Pulmonary artery endothelial cell (primary cell): ENCODE results near the gene VPS37C. TPM values are rescaled to one million over a fixed set of nuclear protein-coding genes. Genes with fewer than 3 reads are reported as not detected.
A peak's percentile ranks its signal among the peaks of the same experiment; 100 is the strongest.
"Not testable (repeated sequence)": the region's sequence is repeated elsewhere in the genome, so short reads cannot be mapped to it uniquely, and the experiment has no call there.

Source experiments
- DNase-seq: peaks from one replicate; pipeline ENCODE4 v3.0.0-alpha.2; 2011; ENCODE audit warnings: low read depth, low spot score
- total RNA-seq: library from RNA; depleted of rRNA; stranded (reverse); fragments of >200 nt; gene quantifications from 2 replicates; pipeline ENCODE4 v1.2.3, GENCODE V29; 2014

VPS37C gene
- 11.0 and 12.5 TPM in 2 replicates for total RNA-seq

DNA sequence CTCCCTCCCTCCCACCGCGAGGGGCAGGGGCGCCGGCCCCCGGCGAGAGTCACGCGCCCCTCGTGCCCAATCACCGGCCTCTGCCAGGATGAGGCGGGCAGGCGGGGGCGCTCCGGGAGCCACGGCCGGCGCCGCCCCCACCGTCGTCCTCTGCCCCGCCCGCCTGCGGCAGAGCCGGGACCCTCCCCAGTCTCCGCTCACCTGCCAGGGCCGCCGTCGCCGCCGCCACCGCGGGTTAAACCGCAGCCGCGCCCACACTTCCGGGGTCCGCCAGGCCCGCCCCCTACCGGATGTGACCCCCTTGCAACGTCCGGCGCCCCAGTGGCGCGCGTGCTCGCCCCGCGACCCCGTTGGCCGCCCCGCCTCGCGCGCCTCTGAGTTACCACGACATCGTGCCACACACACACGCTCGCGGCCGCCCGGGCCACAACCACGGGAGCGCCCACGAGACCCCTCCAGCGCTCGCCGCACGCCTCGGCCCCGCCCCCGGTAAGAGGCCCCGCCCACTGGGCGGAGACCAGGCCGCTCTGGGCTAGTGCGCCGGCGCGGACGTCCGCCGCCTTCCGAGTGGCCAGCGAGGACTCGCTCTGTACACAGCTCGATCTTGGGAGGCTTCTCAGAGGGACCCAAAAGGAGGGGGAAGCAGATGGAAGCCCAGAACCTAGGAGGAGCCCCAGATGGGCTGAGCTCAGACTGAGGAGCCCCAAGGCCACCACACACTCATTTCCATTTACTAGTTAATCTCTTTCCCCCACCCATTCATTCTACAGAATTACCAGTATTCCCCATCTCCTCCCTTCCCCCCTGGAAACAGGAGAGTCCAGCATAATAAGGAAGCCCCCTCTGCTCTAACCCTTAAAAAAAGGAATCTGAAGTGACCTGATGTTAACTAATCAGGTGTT lies at the start of gene VPS37C:
TSS of gene VPS37C (minus strand) at position 237 of the 902 bp plus-strand sequence. CDS start 22,597 bp downstream, outside the sequence.
- DNase-seq: peak; percentile 35

DNA sequence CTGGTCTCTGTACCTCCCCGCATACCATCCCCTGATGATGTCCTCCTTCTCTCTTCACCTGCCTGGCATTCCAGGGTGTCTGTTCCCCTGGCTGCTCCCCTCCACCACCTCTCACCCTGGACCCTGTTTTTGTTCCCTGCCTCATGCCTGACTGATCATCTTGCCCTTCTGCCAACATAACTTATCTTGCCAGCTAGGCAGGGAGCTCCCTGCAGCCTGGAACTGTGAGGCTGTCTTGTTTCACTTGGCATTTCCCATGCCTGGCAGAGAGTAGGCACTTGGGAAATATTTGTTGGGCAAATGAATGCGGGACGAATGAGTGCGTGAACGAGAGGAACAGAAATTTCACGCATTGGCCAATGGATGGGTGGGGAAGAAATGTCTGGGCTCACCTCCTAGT lies 49.4 kb upstream of the VPS37C start:
- not testable (repeated sequence) for DNase-seq

DNA sequence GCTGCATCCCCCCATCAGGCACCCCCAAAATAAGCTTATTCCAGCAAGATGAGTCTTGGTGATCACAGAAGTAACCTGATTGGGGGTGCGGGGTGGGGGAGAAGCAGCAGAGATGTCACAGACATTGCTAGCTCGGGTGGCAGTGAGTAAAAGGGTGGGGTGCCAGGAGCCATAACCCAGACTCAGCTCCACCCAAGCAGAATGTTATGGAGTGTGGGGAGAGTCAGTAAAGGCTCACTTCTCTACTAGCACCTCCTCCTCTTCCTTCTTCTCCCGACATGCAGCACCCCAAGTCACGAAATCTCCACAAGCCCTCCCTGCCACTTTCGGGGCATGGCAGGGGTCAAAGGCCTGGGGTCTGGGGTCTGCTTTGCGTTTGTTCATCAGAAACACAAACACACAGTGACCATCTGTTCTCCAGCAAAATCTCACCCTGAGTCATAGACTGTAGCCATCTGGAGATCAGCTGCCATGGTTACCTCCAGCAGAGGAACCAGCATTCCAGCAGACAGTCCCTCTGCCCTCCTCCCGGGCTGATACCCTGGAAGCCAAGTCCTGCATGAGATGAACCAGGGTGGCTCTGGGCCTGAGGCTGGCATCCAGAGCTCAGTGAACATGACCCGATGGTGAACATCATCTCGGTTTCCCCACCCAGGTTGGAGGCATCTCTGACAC lies 46.5 kb upstream of the VPS37C start:
- DNase-seq: not testable (repeated sequence)

DNA sequence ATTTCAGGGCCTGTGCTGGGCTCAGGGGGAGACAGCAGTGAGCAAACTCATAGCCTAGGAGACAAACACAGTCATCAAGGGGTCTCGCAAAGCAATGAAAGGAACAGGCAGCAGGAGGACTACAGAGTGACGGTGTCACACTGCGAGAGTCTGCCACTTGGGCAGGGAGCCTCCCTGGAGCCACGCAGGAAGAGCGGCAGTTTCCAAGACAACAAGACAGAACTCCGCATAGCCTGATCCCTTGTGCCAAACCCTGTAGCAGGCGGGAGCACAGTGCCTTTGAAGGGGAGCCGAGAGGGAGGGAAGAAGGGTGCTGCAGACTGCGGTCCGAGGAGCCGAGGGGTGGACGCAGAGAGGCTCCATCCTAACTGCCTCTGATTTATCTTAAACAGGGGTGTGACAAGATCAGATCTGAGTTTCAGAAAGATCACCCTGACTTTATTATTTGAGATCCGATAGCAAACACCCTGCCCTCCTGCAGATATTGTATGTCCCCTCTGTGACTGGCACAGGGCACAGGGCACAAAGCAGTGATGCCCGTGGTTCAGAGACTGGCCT lies 43.4 kb upstream of the VPS37C start:
- DNase-seq: not testable (repeated sequence)

DNA sequence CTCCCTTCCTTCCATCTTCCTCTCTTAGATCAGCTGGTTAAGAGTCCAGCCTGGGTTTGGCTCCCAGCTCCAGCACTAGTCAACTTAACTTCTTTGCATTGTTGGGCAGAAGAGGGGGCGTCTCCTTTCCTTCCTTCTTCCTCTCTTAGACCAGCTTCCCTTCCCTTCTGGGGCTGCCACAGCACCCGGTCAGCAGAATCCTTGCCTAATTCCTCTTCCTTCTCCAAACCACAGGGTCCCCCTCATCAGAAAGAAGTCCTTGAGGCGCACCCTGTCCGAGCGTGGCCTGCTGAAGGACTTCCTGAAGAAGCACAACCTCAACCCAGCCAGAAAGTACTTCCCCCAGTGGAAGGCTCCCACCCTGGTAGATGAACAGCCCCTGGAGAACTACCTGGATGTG lies 42.6 kb upstream of the VPS37C start:
- not testable (repeated sequence) for DNase-seq

DNA sequence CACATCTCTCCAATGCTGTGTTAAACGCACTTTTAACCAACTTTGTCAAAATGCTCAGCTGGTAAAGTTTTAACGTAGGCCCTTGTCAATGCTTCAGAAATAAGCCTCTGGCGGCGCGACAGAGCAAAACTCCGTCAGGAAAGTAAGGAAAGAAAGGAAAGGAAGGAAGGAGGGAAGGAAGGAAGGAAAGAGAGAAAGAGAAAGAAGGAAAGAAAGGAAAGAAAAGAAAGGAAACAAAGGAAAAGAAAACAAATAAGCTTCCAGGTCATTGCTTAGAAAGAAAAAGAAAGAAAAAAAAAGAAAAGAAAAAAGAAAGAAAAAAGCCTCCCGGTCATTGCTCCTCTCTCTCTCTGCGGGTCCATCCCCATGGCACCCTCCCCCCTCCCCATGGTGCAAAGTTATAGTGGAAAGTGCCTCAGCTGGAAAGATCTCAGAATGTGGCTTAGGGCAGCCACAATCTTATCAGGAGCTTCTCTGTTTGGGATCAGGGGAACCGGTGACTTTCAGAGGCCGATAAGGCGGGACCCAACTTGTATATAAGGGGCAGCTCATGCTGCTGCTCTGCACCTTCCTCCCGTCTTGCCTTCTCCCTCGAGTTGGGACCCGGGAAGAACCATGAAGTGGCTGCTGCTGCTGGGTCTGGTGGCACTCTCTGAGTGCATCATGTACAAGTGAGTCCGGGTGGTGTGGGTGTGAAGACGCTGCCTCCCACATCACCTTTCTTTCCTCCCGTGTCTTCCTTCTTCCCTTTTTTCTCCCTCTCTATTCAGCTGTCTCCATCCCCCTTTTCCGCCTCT lies 41.9 kb upstream of the VPS37C start, which contains the start of gene PGA3:
TSS of gene PGA3 (plus strand) at position 566 of the 797 bp plus-strand sequence. CDS start at position 616, 50 bp downstream.
- DNase-seq: not testable (repeated sequence)

DNA sequence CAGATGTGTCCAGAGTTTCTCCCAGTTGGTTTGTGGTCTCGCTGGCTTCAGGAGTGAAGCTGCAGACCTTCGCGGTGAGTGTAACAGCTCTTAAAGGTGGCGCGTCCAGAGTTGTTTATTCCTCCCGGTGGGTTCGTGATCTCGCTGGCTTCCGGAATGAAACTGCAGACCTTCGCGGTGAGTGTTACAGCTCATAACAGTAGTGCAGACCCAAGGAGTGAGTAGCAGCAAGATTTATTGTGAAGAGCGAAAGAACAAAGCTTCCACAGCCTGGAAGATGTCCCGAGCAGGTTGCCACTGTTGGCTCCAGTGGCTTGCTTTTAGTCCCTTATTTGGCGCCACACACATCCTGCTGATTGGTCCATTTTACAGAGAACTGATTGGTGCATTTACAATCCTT lies 40.2 kb upstream of the VPS37C start:
- DNase-seq: no peak

DNA sequence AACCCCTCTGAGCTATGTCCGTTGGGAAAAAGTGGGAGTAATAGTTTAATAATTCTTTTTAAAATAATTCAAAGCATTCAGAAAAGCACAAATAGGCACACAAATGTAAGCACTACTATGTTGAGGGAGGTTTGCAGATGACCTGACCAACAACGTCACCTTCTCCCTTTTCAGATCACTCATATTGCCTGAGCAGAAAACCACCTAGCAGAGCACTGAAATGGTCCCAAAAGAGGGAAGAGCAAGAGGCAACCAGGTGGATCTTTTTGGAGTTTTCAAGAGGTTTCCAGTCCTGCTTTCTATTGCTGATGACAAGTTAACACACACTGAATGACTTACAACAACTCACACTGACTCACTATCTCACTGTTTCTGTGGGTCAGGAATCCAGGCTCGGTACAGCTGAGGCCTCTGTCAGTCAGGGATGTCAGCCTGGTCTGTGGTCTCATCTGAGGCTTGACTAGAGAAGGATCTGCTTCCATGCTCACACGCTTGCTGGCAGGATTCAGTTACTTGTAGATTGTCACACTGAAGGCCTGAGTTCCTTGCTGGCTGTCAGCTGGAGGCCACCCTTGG lies 37.8 kb upstream of the VPS37C start:
- DNase-seq: no peak

DNA sequence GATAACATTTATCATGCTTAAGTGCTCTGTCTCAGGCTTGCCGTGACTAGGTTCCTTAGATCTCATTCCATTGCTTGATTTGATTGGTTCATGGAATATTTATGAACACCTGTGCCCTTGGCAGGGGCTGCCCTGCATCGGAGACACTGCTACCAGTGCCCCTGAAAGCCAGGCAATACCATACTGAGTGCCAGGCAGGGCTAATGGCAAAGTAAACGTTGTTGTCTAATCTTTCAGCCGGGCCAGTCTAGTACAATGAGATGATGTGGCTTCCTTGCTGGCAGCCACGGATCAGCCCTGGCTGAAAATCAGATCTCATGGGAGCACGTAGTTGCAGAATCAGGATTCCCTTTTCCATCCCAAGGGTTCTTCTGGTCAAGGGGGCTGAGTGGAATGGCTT lies 37.1 kb upstream of the VPS37C start:
- no peak for DNase-seq

DNA sequence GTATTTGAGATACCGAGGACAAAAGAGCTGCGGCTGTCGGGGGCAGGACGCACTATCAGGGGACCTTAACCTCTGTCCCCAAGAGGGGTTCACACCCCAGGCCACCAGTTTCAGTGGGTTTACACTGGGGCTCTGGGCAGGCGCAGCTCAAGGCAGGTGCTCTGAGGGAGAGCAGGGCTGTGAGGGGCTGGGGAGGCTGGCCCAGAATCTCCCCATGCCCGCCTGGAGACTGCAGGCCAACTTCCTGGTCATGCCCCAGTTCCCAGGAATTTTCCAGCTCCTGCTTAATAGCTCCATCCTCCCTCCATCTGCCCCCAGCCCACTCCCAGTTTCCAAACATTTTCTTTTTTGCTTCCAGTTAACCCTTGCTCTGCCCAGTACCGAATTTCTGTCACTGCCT lies 34.5 kb upstream of the VPS37C start:
- no peak for DNase-seq

DNA sequence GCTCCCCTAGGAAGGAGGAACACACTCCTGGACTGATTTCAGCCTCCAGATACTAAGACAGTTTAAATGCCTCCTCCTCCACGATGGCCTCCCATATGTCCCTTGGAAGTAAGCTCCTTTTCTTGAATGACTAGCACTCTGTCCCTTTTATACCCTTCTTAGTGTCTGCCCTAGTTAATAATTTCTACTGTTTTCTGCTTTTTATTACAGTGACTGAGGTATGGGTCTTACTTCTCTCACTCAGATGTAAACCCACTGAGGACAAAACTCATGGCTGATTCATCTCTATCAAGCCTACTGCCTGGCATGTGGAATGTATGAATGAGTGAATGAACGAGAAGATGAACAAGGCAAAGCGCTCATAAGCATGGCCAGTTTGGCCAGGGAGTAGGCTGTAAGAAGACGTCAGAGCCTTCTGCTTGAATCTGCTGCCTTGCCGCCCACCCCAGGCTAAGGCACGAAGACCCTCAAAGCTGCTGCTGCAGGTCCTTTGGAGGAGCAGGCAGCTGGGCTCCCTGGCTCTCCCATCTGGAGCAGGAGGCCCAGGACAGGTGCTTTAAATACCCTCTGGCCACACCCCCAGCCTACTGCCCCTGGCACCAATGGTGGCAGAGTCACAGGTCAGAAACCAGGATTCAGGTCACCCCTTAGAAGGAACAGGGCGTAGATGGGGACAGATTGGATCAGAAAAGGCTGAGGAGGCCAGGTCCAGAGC lies 33.9 kb upstream of the VPS37C start:
- no peak for DNase-seq

DNA sequence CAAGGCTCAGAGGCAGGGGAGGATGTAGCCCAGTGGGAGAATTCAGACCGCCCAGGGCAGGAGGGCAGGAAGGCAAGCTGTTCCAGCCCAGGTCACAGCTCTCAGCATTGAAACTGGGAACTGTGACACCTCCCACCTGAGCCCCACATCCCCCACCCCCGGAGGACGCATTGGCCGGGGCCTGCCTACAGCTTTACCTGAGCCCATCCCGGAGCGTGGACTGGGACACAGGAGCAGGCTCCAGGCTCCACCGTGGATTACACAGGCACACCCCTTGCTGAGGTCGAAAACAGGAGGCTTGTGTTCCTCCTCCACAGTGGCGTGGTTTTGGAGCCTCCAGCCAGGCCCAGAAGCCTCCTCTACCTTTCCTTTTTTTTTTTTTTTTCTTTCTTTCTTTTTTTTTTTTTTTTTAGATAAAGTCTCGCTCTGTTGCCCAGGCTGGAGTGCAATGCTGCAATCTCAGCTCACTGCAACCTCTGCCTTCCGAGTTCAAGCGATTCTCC lies 33.0 kb upstream of the VPS37C start:
- DNase-seq: no peak

DNA sequence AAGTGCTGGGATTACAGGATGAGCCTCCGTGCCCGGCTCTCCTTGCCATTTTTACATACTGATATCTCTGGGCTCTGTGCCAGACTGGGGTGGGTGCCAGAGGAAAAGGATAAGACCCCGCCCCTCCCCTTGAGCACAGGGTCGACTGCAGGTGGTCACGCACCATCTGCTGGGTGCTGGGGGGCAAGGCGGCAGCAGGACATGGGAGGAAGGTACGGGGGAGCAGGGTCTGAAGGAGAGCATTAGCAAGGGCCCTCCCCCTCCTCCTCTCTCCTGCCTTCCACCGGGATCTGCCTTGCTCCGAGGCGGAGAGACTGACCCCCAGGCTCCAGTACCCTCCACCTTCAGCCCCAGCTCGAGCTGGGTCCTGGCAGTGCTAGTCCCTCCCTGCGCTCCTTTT lies 32.4 kb upstream of the VPS37C start:
- no peak for DNase-seq

DNA sequence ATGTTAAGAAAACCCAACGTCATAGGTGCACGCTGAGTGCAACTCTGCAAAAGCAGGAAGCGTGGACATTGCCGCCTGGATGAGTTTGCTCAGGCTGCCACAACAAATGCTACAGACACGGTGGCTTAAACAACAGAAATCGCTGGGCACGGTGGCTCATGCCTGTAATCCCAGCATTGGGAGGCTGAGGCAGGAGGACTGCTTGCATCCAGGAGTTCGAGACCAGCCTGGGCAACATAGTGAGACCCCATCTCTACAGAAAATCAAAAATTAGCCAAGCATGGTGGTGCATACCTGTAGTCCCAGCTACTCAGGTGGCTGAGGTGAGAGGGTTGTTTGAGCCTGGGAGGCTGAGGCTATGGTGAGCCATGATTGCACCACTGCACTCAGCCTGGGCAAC lies 28.7 kb upstream of the VPS37C start:
- DNase-seq: no peak

DNA sequence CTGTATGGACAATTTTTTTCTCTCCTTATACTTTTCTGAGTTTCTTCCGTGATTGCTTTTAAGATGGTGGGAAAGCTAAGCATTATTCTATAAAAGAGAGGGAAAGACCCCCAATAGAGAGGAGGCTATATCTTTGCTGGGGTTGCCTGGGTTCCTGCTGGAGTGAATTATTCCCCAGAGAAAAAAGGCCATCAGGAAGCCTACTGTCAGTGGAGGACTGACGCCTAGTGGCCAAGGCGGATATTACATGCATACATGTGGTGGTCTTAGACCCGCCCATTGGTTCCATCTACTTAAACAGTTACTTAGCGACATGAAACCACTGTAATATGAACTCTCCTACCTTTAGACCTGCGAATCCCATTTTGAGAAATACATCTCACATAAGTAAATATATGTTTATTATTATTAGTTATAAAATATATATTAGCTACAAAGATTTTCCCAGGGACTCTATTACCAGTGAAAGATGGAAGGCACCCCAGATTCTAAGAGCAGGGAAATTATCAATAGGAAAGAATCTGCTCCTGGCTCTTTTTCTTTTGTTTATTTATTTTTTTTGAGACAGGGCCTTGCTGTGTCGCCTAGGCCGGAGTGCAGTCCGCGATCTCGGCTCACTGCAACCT lies 26.4 kb upstream of the VPS37C start:
- DNase-seq: peak; percentile 51

DNA sequence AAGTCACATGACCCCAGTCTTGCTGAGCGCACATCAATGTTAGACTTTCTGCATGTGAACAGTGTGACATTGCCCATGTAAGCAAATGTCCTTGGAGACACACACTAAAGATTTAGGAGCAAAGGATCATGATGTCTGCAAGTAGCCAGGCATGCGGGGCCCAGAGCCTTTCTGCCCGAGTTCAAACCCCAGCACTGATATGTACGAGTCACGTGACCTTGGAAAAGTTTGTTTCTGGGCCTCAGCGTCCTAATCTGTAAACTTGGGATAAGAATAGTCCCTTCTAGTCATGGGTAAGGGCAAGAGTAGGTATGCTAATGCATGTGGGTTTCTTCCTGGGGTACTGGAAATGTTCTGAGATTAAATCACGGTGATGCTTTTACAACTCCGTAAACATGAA lies 25.3 kb upstream of the VPS37C start:
- no peak for DNase-seq

DNA sequence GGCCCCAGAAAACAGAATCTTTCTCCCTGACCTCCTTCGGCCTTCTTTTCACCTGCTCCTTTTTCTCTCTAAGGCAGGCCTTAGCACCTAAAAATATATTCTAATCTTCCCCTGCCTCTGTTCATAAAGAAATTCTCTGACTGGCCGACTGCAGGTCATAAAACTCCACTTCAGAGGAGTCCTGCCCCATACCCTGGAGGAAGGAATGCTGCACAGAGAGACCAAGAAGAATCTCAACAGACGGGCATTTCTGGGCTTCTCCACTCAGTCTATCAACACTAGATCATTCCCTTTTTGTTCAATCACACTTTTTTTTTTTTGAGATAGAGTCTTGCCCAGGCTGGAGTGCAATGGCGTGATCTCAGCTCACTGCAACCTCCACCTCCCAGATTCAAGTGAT lies 22.4 kb upstream of the VPS37C start:
- no peak for DNase-seq

DNA sequence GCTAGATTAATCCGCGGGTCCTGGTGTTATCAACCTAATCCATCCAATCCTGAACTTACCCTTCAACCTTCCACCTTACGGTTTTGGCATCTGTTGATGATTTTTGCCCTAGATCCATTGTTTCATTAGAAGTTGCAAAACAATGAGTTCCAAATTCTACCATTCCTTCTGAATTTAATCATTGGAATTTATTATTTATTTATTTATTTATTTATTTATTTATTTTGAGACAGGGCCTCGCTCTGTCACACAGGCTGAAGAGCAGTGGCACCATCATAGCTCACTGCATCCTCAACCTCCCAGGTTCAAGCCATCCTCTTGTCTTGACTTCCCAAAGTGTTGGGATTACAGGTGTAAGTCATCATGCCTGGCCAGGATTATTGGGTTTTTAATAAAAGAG lies 20.3 kb upstream of the VPS37C start:
- DNase-seq: no peak

DNA sequence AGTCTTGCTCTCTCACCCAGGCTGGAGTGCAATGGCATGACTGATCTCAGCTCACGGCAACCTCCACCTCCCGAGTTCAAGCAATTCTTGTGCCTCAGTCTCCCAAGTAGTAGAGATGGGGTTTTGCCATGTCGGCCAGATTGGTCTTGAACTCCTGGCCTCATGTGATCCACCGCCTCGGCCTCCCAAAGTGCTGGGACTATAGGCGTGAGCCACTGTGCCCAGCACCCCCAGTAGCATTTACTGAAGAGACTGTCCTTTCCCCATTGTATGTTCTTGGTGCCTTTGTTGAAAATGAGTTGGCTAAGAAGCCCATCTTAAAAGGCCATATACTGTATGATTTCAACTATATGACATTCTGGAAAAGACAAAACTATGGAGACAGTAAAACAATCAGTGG lies 19.0 kb upstream of the VPS37C start:
- DNase-seq: not testable (repeated sequence)

DNA sequence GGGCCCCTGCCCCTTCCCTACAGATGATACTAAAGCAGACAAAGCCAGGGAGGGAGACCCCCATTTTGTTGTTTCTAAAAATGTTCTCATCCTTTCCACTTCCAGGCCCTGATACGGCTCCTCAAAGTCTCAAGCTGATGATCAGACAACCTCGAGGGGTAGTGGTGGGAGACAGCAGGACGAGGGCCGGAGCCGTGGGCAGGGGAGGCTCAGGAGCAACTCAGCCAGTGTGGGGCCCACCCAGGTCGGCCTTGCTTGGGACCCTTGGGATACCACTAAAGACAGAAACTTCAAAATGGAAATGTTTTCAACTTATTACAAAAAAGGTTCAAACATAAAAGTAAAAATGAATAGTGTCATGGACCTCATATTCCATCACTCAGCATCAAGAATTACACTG lies 15.2 kb upstream of the VPS37C start:
- no peak for DNase-seq
